Measurements from ENCODE around the gene ASTN2.

DNA sequence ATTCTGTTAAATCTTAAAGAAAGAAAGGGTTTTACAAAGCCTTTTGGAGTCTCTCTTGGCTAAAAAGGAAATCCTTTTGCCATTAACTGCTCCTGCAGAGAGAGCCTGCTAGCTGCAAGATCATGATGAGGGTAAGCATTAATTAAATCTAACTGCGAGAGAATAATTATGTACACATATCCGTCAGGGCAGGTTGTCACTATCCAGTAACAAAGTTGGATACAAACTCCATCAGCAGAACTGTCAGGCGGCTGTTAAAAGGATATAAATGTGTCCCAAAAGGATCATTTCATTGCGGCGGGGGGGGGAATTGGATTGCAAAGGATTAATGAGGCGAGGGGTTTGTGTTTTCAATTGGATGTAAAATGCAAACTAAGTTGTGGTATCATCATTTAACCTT is 289.3 kb downstream of the ASTN2 start:
- TF ChIP-seq, protein P1, sequence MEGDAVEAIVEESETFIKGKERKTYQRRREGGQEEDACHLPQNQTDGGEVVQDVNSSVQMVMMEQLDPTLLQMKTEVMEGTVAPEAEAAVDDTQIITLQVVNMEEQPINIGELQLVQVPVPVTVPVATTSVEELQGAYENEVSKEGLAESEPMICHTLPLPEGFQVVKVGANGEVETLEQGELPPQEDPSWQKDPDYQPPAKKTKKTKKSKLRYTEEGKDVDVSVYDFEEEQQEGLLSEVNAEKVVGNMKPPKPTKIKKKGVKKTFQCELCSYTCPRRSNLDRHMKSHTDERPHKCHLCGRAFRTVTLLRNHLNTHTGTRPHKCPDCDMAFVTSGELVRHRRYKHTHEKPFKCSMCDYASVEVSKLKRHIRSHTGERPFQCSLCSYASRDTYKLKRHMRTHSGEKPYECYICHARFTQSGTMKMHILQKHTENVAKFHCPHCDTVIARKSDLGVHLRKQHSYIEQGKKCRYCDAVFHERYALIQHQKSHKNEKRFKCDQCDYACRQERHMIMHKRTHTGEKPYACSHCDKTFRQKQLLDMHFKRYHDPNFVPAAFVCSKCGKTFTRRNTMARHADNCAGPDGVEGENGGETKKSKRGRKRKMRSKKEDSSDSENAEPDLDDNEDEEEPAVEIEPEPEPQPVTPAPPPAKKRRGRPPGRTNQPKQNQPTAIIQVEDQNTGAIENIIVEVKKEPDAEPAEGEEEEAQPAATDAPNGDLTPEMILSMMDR (conservative IDR thresholded peaks at IDR 0.05; ENCODE audit: low read length) = no peak
- TF ChIP-seq EZH2phosphoT487 (IDR thresholded peaks at IDR 0.05; ENCODE audit: borderline replicate concordance, low read depth, low read length) = no peak
